CD4-positive, CD25-positive, alpha-beta regulatory T cell (primary cell): Measurements from ENCODE around the gene FKBP1C. TPM values are rescaled to one million over a fixed set of nuclear protein-coding genes. Genes with fewer than 3 reads are reported as not detected.
"Not testable (repeated sequence)": the region's sequence is repeated elsewhere in the genome, so short reads cannot be mapped to it uniquely, and the experiment has no call there.

Experiments used
- ATAC-seq, 2 donors: fragments of 150-1000 bp; cut with Tn5 transposase; one replicate each; pipeline ENCODE4 v1.10.0; 2021; ENCODE audit warnings: low read depth in 2 of 2, moderate number of reproducible peaks in 2 of 2, moderate library complexity in 1 of 2
- DNase-seq, 3 donors: peaks; one replicate each; pipeline versions ENCODE4 v3.0.0 to v3.0.0-alpha.2; 2012 to 2022; ENCODE audit warnings: mixed read lengths in 1 of 3
- H3K27ac ChIP-seq: one replicate; pipeline ENCODE4 v1.7.0; 2013; ENCODE audit warnings: mild to moderate bottlenecking, low read length; ENCODE audit not compliant: insufficient read depth, poor library complexity, severe bottlenecking
- H3K27me3 ChIP-seq: one replicate; pipeline ENCODE4 v1.7.0; 2013; ENCODE audit warnings: low read length; ENCODE audit not compliant: control insufficient read depth, insufficient read depth
- H3K36me3 ChIP-seq: one replicate; pipeline ENCODE4 v1.7.0; 2013; ENCODE audit warnings: mild to moderate bottlenecking, low read length, moderate library complexity; ENCODE audit not compliant: control insufficient read depth, insufficient read depth
- H3K4me1 ChIP-seq: 2 replicates; pipeline ENCODE4 v1.7.0; 2013; ENCODE audit warnings: mild to moderate bottlenecking, low read length; ENCODE audit not compliant: insufficient read depth, control insufficient read depth, poor library complexity, severe bottlenecking
- H3K4me3 ChIP-seq: one replicate; pipeline ENCODE4 v1.7.0; 2013; ENCODE audit warnings: low read depth, mild to moderate bottlenecking, low read length, moderate library complexity
- H3K9me3 ChIP-seq, 2 experiments: 1 replicate in 1 of 2; 2 replicates in 1 of 2; pipeline ENCODE4 v1.7.0; 2013; ENCODE audit warnings: low read length in 2 of 2, mild to moderate bottlenecking in 1 of 2, moderate library complexity in 1 of 2; ENCODE audit not compliant: control insufficient read depth in 2 of 2
- H3K27ac Mint-ChIP-seq, 3 donors: one replicate each; pipeline ENCODE4 v1.8.0; 2020 to 2022; ENCODE audit warnings: mild to moderate bottlenecking in 3 of 3, mixed read lengths in 3 of 3, moderate library complexity in 2 of 3
- H3K27me3 Mint-ChIP-seq: one replicate; pipeline ENCODE4 v1.8.0; 2022; ENCODE audit warnings: mild to moderate bottlenecking, mixed read lengths
- H3K36me3 Mint-ChIP-seq: one replicate; pipeline ENCODE4 v1.8.0; 2020; ENCODE audit warnings: mixed read lengths
- H3K4me1 Mint-ChIP-seq, 4 donors: one replicate each; pipeline ENCODE4 v1.8.0; 2020 to 2022; ENCODE audit warnings: mixed read lengths in 4 of 4, mild to moderate bottlenecking in 1 of 4
- H3K4me3 Mint-ChIP-seq, 4 donors: one replicate each; pipeline ENCODE4 v1.8.0; 2020 to 2022; ENCODE audit warnings: mild to moderate bottlenecking in 4 of 4, mixed read lengths in 4 of 4, moderate library complexity in 3 of 4
- H3K9me3 Mint-ChIP-seq, 7 donors: one replicate each; pipeline ENCODE4 v1.8.0; 2020 to 2022; ENCODE audit warnings: mixed read lengths in 7 of 7, mild to moderate bottlenecking in 3 of 7, moderate library complexity in 2 of 7
- polyA plus RNA-seq, 4 donors: library from polyadenylated mRNA; unstranded; fragments of 300-500 nt; fragmentation: Illumina TruSeq; gene quantifications; one replicate each; pipeline ENCODE4 v1.2.3, GENCODE V29; 2021
- total RNA-seq: library from RNA; stranded (reverse); gene quantifications from one replicate; pipeline ENCODE4 v1.2.3, GENCODE V29; 2022

The FKBP1C gene
- 1.2 TPM for total RNA-seq
- under 1 TPM in 1 of 4 donors, not detected in 3; 0.40 TPM for polyA plus RNA-seq

DNA sequence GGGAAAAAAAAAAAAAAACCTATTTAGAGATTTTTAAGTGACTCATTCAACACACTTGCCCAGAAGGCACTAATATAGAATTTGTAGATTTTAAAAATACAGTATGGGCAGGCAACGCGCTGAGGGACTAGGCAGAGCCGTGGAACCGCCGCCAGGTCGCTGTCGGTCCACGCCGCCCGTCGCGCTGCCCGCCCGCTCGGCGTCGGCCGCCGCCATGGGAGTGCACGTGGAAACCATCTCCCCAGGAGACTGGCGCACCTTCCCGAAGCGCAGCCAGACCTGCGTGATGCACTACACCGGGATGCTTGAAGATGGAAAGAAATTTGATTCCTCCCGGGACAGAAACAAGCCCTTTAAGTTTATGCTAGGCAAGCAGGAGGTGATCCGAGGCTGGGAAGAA is at the start of gene FKBP1C:
TSS of gene FKBP1C (plus strand) at position 127 of the 400 bp plus-strand sequence.
- not testable (repeated sequence) for H3K36me3 ChIP-seq

DNA sequence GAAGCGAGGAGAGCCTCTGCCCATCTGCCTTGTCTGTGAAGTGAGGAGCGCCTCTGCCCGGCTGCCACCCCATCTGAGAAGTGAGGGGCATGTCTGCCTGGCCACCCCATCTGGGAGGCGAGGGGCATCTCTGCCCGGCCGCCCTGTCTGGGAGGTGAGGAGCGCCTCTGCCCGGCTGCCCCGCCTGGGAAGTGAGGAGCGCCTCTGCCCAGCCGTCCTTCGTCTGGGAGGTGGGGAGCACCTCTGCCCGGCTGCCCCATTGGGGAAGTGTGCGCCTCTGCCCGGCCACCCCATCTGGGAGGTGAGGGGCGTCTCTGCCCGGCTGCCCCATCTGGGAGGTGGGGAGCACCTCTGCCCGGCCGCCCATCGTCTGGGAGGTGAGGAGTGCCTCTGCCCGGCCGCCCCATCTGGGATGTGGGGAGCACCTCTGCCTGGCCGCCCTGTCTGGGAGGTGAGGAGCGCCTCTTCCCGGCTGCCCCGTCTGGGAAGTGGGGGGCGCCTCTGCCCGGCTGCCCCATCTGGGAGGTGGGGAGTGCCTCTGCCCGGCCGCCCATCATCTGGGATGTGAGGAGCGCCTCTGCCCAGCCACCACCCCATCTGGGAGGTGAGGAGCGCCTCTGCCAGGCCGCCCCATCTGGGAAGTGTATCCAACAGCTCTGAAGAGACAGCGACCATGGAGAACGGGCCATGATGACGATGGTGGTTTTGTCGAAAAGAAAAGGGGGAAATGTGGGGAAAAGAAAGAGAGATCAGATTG is 47.0 kb upstream of the FKBP1C start:
- H3K4me1 Mint-ChIP-seq, H3K36me3 Mint-ChIP-seq, H3K27me3 Mint-ChIP-seq, ATAC-seq, H3K4me3 Mint-ChIP-seq, H3K27me3 ChIP-seq, H3K9me3 Mint-ChIP-seq, DNase-seq, H3K9me3 ChIP-seq, H3K4me3 ChIP-seq, H3K4me1 ChIP-seq, H3K27ac ChIP-seq, H3K36me3 ChIP-seq, H3K27ac Mint-ChIP-seq: not testable (repeated sequence)

More for the DNA sequence above, at the start of gene FKBP1C:
- H3K4me3 ChIP-seq, H3K4me1 ChIP-seq, H3K27me3 ChIP-seq, H3K36me3 Mint-ChIP-seq, H3K4me3 Mint-ChIP-seq, H3K27ac ChIP-seq, H3K27ac Mint-ChIP-seq, H3K9me3 ChIP-seq, H3K27me3 Mint-ChIP-seq, DNase-seq, ATAC-seq, H3K4me1 Mint-ChIP-seq: not testable (repeated sequence)
- peaks cover 2 to 20% (median 11%) of the 10 kb centered on the region in 7 donors for H3K9me3 Mint-ChIP-seq

DNA sequence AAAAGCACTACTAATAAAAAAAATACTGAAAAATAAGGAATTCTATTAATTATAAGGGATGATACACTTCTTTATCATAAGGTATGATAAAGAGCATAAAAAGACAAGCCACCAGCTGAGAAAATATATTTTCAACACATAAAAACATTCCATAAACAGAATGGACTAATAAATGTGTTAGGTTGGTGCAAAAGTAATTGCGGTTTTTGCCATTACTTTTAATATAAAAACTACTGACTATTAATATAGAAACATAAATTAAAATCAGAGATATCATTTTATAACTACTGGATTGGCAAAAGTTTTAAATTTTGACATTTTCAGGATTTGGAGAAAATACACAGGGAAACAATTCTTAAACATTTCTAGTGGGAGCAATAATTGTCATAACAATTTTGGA is 37.1 kb upstream of the FKBP1C start:
- H3K27me3 ChIP-seq: no peaks in the 10 kb centered on the region
- no peak for DNase-seq
- Mint-ChIP-seq H3K9me3 (peaks cover 0 to 14% (median 6%) of the 10 kb centered on the region in 7 donors), H3K27me3 (no peaks in the 10 kb centered on the region), H3K4me1 (no peaks in the 10 kb centered on the region), H3K4me3 (no peak overlapping the region), H3K27ac (no peak overlapping the region), H3K36me3 (no peaks in the 10 kb centered on the region)
- no peak for ATAC-seq
- no peaks in the 10 kb centered on the region for H3K36me3 ChIP-seq
- H3K4me1 ChIP-seq: no peaks in the 10 kb centered on the region
- H3K27ac ChIP-seq: no peak overlapping the region
- H3K4me3 ChIP-seq: no peak overlapping the region
- no peaks in the 10 kb centered on the region for H3K9me3 ChIP-seq

DNA sequence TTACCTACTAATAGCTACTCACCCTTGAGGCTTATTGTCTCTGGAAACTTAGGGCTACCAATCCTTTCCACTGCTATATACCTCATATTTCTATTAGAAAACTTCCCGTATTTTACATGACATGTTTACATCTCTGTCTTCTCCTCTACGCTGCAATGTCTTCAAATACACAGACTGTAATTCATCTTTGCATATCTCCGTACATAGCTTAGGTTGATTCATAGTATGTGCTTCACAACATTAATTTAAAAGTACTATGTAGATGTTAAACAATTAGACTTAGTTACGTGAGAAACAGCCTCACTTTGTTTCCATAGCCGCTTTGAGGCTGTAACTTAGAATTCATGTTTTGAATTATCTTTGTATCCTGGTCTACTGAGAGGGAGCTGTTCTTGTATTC is 35.1 kb upstream of the FKBP1C start:
- no peak overlapping the region for H3K4me3 ChIP-seq
- no peak overlapping the region for H3K4me3 Mint-ChIP-seq
- DNase-seq (no peak), ATAC-seq (no peak)
- no peaks in the 10 kb centered on the region for H3K27me3 Mint-ChIP-seq
- no peaks in the 10 kb centered on the region for H3K27me3 ChIP-seq
- no peaks in the 10 kb centered on the region for H3K4me1 Mint-ChIP-seq
- H3K4me1 ChIP-seq: no peaks in the 10 kb centered on the region
- H3K36me3 ChIP-seq: no peaks in the 10 kb centered on the region
- H3K9me3 ChIP-seq: no peaks in the 10 kb centered on the region
- no peak overlapping the region for H3K27ac ChIP-seq
- H3K27ac Mint-ChIP-seq: no peak overlapping the region
- no peaks in the 10 kb centered on the region for H3K36me3 Mint-ChIP-seq
- H3K9me3 Mint-ChIP-seq: peaks cover 0 to 11% (median 1%) of the 10 kb centered on the region in 7 donors

DNA sequence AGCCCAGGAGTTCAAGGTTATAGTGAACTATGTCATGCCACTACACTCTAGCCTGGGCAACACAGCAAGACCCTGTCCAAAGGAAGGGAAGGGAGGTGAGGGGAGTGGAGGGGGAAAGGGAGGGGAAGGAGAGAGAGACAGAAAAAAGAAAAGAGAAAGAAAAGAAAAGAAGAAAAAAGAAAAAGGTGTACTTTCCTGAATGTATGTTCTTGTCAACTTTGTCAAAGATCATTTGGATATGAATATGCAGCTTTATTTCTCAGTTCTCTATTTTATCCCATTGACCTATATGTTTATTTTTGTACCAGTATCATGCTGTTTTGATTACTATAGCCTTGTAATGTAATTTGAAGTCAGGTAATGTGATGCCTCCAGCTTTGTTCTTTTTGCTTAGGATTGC is 30.9 kb upstream of the FKBP1C start:
- H3K27me3 ChIP-seq: no peaks in the 10 kb centered on the region
- H3K4me1 ChIP-seq: no peaks in the 10 kb centered on the region
- no peak overlapping the region for H3K4me3 ChIP-seq
- no peaks in the 10 kb centered on the region for H3K4me1 Mint-ChIP-seq
- ATAC-seq: no peak
- H3K9me3 ChIP-seq: no peaks in the 10 kb centered on the region
- no peaks in the 10 kb centered on the region for H3K36me3 ChIP-seq
- no peaks in the 10 kb centered on the region for H3K27me3 Mint-ChIP-seq
- H3K36me3 Mint-ChIP-seq: no peaks in the 10 kb centered on the region
- peaks cover 0 to 6% (median 1%) of the 10 kb centered on the region in 7 donors for H3K9me3 Mint-ChIP-seq
- H3K4me3 Mint-ChIP-seq: no peak overlapping the region
- DNase-seq: no peak
- H3K27ac ChIP-seq: no peak overlapping the region
- no peak overlapping the region for H3K27ac Mint-ChIP-seq

DNA sequence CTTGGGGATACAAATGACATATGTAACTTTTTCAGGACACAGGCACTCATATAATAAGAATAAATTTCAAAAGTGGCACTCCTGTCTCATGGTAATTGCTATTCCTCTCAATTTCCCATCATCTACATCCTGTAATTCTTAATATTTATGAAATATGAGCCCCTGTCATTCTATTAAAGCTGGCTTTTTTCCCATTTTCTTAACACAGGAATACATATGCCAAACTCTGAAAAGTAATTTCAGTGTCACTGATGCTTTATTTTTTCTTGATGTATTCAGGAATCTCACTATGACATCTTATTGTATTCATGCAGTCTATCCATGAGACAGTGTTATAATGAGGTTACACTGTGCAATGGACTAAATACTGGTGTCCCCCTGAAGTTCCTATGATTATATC is 24.3 kb upstream of the FKBP1C start:
- Mint-ChIP-seq H3K4me3 (no peak overlapping the region), H3K36me3 (no peaks in the 10 kb centered on the region), H3K9me3 (peaks cover 0 to 5% (median 1%) of the 10 kb centered on the region in 7 donors), H3K27me3 (no peaks in the 10 kb centered on the region), H3K27ac (no peak overlapping the region), H3K4me1 (no peaks in the 10 kb centered on the region)
- Histone ChIP-seq H3K36me3 (no peaks in the 10 kb centered on the region), H3K9me3 (no peaks in the 10 kb centered on the region), H3K27me3 (no peaks in the 10 kb centered on the region), H3K4me1 (no peaks in the 10 kb centered on the region), H3K27ac (no peak overlapping the region), H3K4me3 (no peak overlapping the region)
- ATAC-seq: no peak
- no peak for DNase-seq

DNA sequence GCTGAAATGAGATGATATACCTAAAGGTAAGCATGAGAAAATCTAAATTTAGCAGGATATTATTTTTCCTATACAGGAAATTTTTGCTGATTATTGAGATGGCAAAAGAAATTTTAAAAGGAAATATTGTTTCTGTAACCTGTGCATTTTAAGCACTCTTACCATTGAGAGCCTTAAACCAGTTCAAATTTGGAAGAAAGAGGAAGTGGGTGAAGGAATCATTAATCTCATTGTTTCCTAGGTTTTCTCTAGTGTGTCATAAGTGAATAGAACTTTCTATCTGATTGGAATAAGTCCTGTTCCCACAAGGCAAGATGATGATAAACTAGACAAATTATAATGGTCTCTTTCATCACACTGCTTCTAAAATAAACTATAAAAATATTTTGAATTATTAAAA is 22.4 kb upstream of the FKBP1C start:
- no peaks in the 10 kb centered on the region for H3K4me1 ChIP-seq
- H3K4me3 Mint-ChIP-seq: no peak overlapping the region
- DNase-seq (no peak), ATAC-seq (no peak)
- H3K36me3 Mint-ChIP-seq: no peaks in the 10 kb centered on the region
- H3K36me3 ChIP-seq: no peaks in the 10 kb centered on the region
- peaks cover 1 to 5% (median 4%) of the 10 kb centered on the region in 7 donors for H3K9me3 Mint-ChIP-seq
- H3K27me3 ChIP-seq: no peaks in the 10 kb centered on the region
- no peak overlapping the region for H3K4me3 ChIP-seq
- no peak overlapping the region for H3K27ac Mint-ChIP-seq
- H3K4me1 Mint-ChIP-seq: no peaks in the 10 kb centered on the region
- no peak overlapping the region for H3K27ac ChIP-seq
- H3K27me3 Mint-ChIP-seq: no peaks in the 10 kb centered on the region
- no peaks in the 10 kb centered on the region for H3K9me3 ChIP-seq

DNA sequence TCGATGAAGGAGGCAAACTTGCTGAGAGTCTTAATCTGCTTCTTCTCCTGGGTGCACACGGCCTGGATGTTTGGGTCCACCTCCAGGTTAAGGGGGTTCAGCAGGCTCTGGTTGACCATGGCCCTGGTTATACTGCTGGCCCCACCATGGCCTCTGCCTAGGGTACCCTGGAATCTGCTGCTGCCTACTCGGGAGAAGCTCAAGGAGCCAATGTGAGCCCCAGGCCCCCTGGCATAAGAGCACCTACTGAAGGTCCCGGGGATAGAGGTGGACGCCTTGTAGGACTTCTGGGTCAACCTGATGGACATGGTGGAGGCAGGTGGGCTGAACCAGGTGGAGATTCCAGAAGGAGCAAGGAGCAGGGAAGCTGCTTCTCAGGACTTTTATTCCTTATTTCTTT is 17.9 kb upstream of the FKBP1C start:
- no peak overlapping the region for H3K4me3 ChIP-seq
- no peaks in the 10 kb centered on the region for H3K27me3 ChIP-seq
- H3K9me3 ChIP-seq: no peaks in the 10 kb centered on the region
- no peak overlapping the region for H3K27ac ChIP-seq
- H3K4me3 Mint-ChIP-seq: no peak overlapping the region
- H3K4me1 Mint-ChIP-seq: no peaks in the 10 kb centered on the region
- H3K27me3 Mint-ChIP-seq: no peaks in the 10 kb centered on the region
- H3K36me3 ChIP-seq: no peaks in the 10 kb centered on the region
- H3K4me1 ChIP-seq: no peaks in the 10 kb centered on the region
- DNase-seq: no peak
- no peaks in the 10 kb centered on the region for H3K36me3 Mint-ChIP-seq
- H3K9me3 Mint-ChIP-seq: peaks cover 1 to 10% (median 5%) of the 10 kb centered on the region in 7 donors
- ATAC-seq: no peak
- H3K27ac Mint-ChIP-seq: no peak overlapping the region
